ENCODE measurements around the gene ADISSP.
"Not testable (repeated sequence)": the region's sequence is repeated elsewhere in the genome, so short reads cannot be mapped to it uniquely, and the experiment has no call there.

The ADISSP gene

DNA sequence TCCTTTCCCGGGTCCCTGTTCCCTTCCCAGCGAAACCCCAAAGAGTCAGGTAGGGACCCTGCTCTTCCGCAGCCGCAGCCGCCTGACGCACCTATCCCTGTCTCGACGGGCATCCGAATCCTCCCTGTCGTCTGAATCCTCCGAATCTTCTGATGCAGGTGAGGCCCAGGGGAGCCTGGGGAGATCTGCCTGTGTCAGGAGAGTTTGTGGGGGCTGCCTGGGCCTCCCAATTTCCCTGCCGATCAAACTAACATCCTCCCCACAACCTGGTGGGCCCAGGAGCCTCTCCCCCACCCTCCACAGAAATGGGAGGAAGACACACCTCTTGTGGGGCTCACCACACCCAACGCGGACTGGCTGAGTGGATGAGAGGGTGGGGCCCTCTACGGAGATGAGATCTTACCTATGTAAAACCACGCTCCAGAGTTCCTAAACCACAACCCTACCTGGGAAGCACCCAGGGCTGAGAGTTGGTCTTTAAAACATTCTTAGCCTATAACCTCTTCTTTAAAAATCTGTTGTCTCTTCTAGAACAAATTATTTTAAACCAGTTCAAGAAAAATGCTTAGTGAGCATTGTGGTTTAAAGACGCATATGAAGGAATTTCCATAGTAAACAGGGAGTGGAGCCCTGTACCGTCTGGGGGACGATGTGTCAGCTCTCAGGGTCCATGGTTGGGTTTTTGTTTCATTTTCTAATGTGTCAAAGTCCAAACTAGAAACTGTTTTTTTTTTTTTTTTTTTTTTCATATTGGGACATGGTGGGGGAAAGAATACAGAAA is 30.2 kb upstream of the ADISSP start:
- DNase-seq: no peak

DNA sequence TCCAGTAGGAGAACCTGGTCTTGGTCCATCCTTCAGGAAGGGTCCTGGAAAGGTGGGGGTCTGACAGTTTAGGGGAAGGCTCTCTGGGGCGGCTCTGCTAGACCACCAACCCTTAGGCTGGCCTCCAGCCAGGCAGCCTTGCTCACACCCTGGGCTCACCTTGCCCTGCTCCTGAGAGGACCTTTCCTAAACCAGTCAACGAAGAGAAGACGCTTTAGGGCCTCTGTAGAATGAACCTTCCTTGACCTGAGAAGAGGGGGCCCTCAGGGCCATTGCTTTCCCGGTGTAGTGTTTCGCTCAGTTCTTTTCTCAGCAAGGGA is 29.6 kb upstream of the ADISSP start:
- no peak for DNase-seq

DNA sequence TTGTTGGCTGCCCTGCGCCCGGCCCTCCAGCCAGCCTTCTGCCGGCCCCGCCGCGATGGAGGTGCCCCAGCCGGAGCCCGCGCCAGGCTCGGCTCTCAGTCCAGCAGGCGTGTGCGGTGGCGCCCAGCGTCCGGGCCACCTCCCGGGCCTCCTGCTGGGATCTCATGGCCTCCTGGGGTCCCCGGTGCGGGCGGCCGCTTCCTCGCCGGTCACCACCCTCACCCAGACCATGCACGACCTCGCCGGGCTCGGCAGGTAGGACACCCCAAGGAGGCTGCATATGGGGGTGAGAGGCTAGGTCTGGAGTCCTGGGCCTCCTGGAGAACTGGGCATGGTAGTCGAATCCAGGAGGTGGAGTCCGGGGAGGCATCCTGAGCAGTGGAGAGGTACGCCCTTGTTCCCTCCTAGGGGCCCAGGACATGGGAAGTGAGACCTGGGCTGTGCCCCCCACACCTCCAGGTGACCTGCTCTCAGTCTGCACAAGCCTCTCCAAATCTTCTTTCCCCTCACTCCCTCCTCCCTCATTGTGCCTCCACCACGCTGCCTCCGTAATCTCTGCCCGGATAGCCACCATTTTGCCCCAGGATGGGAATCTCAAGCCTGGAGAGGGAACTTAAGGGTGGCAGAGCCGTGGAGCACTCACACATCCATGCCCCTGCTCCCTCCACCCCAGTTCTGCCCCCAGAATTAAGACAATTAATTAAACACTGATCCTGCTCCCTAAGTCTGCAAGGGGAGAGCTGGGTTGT is 29.1 kb upstream of the ADISSP start:
- DNase-seq: no peak

DNA sequence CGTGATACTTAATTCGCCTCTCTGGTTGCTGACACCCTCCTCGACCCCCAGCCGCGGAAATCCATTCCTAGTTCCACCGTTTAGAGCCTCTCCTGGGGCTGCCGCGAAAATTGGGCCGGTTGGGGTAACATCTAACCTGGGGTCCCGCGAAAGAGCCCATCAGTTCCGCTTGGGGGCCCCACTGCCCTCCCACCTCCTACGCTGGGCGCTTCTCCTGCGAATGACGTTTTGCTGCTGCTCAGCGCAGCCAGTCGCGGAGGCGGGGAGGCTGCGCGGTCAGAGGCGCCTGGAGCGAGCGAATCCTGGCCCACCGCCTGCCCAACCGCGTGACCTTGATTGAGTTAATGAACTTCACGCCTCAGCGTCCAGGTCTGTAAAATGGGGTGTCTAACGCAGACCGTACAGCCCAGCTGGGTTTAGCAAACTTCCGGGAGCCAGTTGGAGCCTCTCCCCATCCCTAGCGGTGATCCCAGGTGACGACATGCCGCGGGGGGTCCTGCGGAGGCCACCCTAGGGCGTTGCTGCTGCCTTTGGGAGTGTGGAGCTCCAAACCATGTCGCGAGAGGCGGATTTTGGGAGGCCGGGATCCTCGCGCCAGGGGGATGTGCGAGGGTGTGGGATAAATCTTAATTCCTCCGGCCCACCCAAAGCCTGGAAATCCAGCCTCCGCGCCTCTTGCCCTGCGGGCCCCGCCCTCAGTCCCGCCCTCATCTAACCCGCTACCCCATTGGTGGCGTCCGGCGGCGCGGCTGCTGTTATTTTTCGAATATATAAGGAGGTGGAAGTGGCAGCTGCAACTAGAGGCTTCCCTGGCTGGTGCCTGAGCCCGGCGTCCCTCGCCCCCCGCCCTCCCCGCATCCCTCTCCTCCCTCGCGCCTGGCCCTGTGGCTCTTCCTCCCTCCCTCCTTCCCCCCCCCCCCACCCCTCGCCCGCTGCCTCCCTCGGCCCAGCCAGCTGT is 28.2 kb upstream of the ADISSP start, which contains the start of gene CDC25B:
Gene CDC25B, plus strand, starts transcription at position 800 of the 958 bp plus-strand sequence. CDS start 222 bp downstream, outside the sequence.
- DNase-seq: peak; percentile 97

DNA sequence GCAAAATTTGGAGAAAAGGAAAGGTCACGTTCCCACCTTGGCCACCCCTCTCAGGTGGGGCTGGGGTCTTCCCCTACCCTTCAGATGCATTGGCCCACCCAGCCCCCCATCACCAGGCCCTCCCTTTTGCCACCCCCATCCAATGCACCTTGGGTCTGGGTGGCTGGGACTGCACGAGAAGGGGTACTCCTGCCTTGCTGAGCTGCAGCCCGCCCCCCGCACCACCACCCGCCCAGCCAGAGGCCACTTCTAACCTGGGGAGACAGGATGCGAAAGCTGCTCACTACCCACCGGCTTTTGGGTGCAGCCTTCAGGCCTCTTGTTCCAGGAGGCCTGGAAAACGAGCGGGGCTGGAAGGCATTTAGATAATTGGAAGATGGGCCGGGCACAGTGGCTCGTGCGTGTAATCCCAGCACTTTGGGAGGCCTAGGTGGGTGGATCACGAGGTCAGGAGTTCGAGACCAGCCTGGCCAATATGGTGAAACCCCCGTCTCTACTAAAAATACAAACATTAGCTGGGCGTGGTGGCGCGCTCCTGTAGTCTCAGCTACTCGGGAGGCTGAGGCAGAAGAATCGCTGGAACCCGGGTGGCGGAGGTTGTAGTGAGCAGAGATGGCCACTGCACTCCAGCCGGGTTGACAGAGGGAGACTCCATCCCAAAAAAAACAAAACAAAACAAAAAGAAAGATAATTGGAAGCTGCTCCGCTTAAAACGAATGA is 27.3 kb upstream of the ADISSP start:
- DNase-seq: no peak

DNA sequence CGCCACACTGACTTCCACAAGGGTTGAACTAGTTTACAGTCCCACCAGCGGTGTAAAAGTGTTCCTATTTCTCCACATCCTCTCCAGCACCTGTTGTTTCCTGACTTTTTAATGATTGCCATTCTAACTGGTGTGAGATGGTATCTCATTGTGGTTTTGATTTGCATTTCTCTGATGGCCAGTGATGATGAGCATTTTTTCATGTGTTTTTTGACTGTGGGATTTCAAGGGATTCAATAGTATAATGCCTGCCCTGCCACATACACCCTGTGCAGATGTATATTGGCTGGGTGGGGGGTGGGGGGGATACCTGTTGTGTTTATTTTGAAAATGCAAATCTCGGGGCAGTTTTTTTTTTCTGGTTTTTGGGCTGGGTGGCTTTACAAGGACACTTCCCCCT is 26.6 kb upstream of the ADISSP start:
- not testable (repeated sequence) for DNase-seq

DNA sequence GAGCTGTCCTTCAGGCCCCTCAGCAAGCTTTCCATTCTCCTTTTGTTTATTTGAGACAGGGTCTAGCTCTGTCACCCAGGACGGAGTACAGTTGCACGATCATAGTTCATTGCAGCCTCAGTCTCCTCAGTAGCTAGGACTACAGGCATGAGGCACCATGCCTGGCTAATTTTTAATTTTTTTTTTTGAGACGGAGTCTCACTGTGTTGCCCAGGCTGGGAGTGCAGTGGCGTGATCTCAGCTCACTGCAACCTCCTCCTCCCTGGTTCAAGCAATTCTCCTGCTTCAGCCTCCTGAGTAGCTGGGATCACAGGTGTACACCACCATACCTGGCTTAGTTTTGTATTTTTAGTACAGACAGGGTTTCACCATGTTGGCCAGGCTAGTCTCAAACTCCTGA is 21.6 kb upstream of the ADISSP start:
- DNase-seq: not testable (repeated sequence)

DNA sequence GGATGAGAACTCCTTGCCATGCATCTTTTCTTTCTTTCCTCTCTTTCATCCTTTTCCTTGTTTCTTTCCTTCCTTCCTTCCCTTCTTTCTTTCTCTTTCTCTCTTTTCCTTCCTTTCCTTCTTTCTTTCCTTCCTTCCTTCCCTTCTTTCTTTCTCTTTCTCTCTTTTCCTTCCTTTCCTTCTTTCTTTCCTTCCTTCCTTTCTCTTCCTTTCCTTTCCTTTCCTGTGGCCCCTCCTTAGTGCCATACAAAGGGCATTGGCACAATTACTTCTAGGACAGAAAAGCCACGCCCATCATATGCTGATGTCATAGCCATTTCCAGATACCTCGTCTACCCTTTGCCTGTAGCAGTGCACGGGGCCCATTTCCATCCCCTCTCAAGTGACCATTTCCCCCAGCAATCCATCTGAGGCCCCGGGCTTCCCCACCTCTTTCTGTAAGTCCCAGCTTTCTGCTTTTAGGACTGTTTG is 21.2 kb upstream of the ADISSP start:
- DNase-seq: no peak

DNA sequence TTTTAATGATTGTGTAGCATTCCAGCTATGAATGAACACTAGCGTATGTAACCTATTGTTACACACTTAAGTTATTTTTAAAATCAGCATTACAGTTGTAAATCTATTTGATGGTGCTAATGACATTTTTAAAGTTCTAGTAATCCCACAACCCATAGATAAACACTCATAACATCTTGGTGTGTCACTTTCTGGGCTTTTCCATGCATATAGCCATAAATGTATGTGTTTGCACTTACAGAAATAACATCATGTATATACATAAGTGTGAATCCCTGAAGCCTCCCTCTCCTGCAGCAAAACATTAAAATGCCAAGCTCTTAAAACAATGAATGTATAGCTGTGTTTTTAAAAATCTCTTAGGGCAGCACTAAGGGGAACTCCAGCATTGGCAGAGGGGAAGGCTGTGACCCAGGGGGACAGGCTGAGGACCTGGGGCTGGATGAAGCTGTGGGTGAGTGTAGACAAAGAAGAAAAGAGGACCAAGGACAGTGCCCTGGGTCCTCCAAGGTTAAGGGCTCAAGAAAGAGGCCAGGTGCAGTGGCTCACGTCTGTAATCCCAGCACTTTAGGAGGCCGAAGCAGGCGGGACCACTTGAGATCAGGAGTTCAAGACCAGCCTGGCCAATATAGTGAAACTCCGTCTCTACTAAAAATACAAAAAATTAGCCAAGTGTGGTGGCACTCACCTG is 19.9 kb upstream of the ADISSP start:
- DNase-seq: no peak

DNA sequence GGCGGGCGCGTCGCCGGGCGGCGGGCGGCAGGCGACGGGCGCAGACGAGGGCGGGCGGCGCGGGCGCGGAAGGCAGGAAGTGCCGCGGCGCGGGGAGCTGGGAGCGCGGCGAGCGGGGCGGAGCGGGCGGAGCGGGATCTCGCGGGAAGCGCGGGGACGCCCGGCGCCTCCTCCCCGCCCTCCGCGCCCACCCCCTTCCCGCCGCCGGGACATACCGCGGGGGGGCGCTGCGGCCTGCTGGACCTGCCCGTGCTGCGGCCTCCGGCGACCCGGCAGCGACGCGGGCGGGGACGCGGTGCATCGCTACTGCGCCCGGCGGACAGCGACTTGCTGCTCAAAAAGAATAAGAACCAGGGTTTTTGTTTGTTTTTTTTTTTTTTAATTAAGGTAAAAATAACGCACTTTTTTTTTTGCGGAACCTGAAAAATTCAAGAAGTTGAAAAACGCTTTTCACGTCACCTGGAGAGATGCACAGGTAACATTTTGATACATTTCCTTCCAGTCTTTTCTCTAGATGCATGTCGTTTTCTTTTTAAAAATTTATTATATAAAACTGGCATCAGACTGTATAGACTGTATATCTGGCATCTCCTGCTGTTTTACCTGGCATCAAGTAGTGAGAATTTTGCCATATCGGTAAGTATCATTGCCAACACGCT is 19.2 kb upstream of the ADISSP start, which contains the start of gene CENPB:
Gene CENPB, minus strand, starts transcription at position 76 of the 659 bp plus-strand sequence. CDS start 257 bp downstream, outside the sequence.
- peak; percentile 89 for DNase-seq

DNA sequence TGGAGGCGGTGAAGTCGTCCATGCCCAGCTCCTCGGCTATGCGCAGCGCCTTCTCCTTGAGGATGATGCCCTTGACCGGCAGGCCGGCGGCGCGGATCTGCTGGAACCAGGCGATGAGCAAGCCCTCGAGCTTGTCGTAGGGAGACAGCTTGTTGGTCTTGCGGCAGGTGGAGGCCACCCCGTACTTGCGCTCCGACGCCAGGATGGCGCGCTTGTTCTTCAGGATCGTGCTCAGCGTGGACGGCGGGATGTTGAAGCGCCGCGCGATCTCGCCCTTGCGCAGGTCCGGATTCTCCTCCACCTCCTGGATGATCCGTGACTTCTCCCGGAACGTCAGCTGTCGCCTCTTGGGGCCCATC is 18.6 kb upstream of the ADISSP start:
- peak; percentile 71 for DNase-seq

DNA sequence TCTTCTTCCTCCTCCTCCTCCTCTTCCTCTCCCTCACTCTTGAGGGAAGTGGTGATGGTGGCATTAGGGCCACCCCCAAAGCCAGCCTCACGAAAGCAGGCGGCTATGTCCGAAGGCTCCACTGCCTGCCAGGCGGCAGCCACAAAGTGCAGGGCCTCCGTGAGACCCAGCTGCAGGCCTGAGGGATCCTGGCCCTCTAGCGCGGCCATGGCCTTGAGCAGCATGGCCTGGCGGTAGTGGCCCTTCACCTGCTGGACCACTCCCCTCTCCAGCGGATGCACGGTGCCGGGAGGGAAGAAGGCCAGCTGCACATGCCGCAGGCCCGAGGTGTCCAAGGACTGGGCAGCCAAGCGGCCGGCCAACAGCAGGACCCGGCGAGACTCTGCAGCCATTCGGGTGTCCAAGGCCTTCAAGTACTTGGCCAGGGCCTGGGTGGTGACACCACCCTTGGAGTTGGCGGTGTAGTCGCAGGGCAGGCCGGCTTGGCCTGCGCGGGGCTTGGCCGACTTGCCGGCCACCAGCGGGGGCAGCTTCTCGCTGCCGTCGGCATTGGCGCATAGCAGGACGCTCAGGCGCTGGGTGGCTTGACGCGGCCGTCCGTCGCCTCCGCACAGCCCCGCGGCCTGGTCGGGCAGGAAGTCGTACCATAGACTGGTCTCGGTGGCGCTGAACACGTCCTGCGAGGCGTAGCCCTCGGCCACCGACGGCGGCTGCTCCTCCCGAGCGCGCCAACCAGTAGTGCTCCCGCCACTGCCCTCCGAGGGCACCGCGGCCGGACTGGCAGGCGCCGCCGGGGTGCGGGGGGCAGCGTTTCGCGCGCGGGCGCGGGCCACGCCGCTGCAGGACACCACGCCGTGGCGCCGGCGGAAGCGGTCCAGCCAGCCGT is 17.9 kb upstream of the ADISSP start:
- no peak for DNase-seq

DNA sequence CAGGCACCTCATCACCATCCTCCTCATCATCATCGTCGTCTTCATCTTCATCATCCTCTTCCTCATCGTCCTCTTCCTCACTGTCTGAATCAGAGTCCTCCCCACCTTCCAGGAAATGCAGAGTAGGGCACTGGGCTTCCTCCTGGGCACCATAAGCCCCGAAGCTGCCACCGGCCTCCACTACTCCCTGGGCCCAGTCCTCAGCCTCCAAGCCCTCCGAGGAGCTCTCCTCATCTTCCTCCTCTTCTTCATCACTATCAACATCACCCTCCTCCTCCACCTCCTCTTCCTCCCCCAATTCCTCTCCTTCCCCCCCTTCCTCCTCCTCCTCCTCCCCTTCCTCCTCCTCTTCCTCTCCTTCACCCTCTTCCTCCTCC is 17.3 kb upstream of the ADISSP start:
- DNase-seq: no peak

DNA sequence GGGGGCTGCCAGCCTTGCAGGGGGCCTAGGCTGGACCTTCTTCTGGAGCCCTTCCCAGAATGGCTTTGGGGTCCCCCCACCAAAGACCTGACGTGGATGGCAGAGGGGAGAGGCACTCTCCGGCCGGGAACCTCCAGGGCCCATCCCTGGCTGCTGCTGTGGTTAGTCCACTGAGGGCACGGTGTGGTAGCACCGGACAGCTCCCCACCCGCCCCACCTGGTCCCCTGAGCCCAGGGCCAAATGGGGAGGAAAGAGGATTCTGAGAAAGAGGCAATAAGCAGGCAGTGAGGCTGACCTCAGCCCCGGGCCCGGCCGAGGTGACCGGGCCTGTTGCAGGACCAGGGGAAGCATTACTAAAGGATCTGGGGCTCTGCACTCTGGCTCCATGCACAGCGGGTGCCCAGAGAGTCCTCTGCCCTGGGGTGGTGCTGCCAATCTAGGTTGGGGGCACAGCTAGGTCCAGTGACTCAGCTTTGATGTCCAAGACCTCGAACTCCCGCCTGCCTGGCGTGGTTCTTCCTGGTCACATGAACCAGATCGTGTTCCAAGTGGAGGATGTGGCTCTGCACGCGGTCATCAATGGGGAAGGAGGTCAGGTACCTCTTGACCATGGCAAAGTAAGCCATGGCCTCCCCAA is 16.8 kb upstream of the ADISSP start:
- DNase-seq: no peak

DNA sequence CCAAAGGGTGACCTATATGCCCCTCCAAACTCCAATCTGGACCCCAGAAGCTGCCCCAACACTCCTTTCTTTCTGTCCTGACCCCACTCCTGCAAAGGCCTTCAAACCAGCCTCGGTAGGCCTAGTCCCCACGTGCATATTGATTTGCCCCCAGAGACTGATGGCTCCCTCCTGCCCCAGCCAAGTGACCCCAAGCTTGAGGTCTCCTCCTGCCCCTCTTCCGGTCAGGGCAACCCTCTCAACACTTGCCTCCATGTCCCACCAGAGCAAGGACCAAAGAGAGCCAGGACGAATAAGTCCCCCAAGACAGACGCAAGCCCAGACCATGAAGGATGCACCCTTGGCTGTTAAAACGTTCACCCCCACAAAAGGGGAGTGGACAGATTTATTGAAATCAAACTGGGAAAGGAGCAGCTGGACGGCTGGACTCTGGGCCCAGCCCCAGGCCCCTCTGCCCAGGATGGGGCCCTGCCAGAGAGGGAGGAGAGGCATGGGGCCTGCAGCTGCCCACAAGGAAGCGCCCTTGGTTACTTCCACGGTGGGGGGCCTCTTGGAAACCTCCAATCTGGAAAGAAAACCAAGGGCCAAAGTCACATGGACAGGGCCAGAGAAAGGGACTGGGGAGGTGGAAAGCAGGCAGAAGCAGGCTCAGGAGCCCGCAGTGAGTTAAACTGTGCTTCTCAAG is 16.1 kb upstream of the ADISSP start:
- DNase-seq: no peak

DNA sequence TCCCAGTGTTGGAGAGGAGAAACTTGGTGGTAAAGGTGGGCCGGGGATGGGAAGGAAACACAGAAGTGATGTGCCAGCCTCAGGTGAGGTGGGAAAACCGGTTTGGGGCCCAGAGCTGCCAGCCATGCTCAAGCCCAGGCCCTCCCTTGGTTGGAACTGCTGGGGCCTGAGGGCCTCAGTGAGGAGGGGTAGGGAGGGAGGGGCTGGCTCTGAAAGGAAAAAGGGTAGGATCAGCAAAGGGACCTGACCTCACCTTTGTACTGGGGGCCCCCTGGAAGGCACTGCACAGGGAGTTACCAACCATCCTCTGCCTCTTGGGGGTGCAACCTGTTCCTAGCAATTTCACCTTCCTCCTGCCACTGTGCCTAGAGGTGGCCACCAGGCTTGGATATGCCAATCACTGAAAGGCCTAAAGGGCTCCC is 15.5 kb upstream of the ADISSP start:
- DNase-seq: no peak

DNA sequence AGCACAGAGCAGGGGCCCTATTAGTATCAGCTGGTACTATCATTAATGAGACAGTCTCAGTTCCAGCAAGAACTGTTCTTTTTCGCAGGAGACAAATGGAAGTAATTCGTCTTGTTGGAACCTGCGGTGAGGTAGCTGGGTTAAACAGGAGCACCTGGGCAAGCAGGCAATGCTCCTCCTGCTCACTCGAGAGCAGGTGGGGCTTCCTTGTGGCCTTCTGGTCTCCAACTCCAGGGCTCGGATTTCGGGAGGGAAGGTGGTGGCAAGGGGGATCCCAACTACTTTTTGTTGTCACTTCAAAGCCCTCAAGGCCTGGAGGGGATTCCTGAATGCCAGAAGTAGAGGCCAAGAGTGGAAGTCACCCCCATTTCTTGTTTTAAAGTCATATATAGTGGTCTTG is 15.0 kb upstream of the ADISSP start:
- DNase-seq: no peak

DNA sequence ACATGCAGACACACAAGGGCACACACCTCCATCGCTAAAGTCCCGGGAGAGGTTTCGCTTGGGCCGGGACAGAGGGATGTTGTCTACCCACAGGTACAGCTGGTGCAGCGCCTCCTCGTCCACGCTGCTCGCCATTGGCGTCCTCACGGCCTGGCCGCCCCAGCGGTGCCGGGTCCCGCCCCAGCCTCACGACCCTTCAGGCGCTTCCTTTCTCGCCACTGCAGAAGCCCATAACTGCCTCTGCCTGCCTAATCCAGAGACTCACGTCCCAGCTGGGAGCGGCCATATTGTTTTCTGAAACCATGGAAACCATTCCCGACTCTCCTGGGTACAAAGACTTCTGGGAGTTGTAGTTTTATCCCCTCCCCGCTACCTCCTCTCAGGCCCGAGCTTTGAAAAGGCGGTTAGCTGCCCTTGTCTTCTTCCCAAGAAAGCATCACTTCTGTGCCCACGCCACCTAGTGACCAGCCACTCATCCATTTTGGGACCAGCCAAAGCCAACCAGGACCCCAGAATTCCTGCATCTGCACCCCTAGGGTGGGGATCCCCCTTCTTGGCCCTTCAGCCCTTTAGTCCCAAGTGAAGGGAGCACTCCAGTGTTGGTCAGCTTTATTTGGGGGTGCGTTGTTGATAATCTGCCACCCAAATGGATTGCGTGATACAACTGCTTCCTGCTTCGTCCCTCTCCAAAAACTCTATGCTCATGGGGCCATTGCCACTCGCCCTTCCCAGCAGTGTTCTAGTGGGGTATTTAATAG is 13.8 kb upstream of the ADISSP start, which contains the start of gene SPEF1:
Gene SPEF1, minus strand, starts transcription at position 296 of the 758 bp plus-strand sequence. Its CDS starts 161 bp downstream, at position 135.
- peak; percentile 94 for DNase-seq

All from NCI-H146 (cell line).